Measurements from ENCODE around the gene RMND5A.

Gene RMND5A

GRCh38 chr2:86791573-86791972, 71.5 kb downstream of the RMND5A start:
- DNase-seq (ENCODE audit: low read depth), result no peak

- no peak for DNase-seq (ENCODE audit: low read depth)
Measured at GRCh38 chr2:86793752-86794151, 73.7 kb downstream of the RMND5A start.

- no peak for DNase-seq (ENCODE audit: low read depth)
Measured at GRCh38 chr2:86794861-86795260, 74.8 kb downstream of the RMND5A start.

GRCh38 chr2:86800856-86801567, 80.9 kb downstream of the RMND5A start:
- no peak for DNase-seq (ENCODE audit: low read depth)

GRCh38 chr2:86806059-86806857, 86.2 kb downstream of the RMND5A start:
- DNase-seq (ENCODE audit: low read depth), result no peak

GRCh38 chr2:86807133-86807467, 87.0 kb downstream of the RMND5A start:
- DNase-seq (ENCODE audit: low read depth), result no peak

GRCh38 chr2:86807468-86808275, 87.6 kb downstream of the RMND5A start:
- no peak for DNase-seq (ENCODE audit: low read depth)

- DNase-seq (ENCODE audit: low read depth), result no peak
Measured at GRCh38 chr2:86808315-86809161, 88.4 kb downstream of the RMND5A start.

- no peak for DNase-seq (ENCODE audit: low read depth)
Measured at GRCh38 chr2:86809481-86810121, 89.5 kb downstream of the RMND5A start.

GRCh38 chr2:86815611-86816010, 95.5 kb downstream of the RMND5A start:
- DNase-seq (ENCODE audit: low read depth), result no peak

- no peak for DNase-seq (ENCODE audit: low read depth)
Measured at GRCh38 chr2:86818114-86818801, 98.2 kb downstream of the RMND5A start.

GRCh38 chr2:86818957-86819356, 98.9 kb downstream of the RMND5A start:
- no peak for DNase-seq (ENCODE audit: low read depth)

GRCh38 chr2:86821306-86821705, 101.2 kb downstream of the RMND5A start:
- DNase-seq (ENCODE audit: low read depth), result no peak

- DNase-seq (ENCODE audit: low read depth), result no peak
Measured at GRCh38 chr2:86821842-86822241, 101.8 kb downstream of the RMND5A start.

GRCh38 chr2:86822668-86823345, 102.7 kb downstream of the RMND5A start:
- DNase-seq (ENCODE audit: low read depth), result no peak

GRCh38 chr2:86825036-86825692, 105.1 kb downstream of the RMND5A start:
- DNase-seq (ENCODE audit: low read depth), result no peak

GRCh38 chr2:86825693-86826381, 105.7 kb downstream of the RMND5A start:
- DNase-seq (ENCODE audit: low read depth), result no peak

GRCh38 chr2:86826951-86827350, 106.9 kb downstream of the RMND5A start:
- no peak for DNase-seq (ENCODE audit: low read depth)
